Measurements from ENCODE around the gene ACACA.

The ACACA gene

GRCh38 chr17:37276475-37276874, 130.2 kb downstream of the ACACA start:
- H3K27me3 Mint-ChIP-seq (ENCODE audit: low read depth) = no peaks in the 10 kb centered on the region
- no peaks in the 10 kb centered on the region for H3K9me3 Mint-ChIP-seq
- H3K4me3 Mint-ChIP-seq = no peak overlapping the region
- H3K36me3 Mint-ChIP-seq (ENCODE audit: low read depth) = peaks cover 29% of the 10 kb centered on the region
- H3K27ac Mint-ChIP-seq = no peak overlapping the region
- H3K4me1 Mint-ChIP-seq (ENCODE audit: low read depth) = peaks cover 10% of the 10 kb centered on the region

- no peak overlapping the region for H3K4me3 Mint-ChIP-seq
- no peaks in the 10 kb centered on the region for H3K9me3 Mint-ChIP-seq
- no peak overlapping the region for H3K27ac Mint-ChIP-seq
- peaks cover 10% of the 10 kb centered on the region for H3K4me1 Mint-ChIP-seq (ENCODE audit: low read depth)
- peaks cover 36% of the 10 kb centered on the region for H3K36me3 Mint-ChIP-seq (ENCODE audit: low read depth)
- no peaks in the 10 kb centered on the region for H3K27me3 Mint-ChIP-seq (ENCODE audit: low read depth)
Measured at GRCh38 chr17:37274461-37274860, 132.2 kb downstream of the ACACA start.

DNA sequence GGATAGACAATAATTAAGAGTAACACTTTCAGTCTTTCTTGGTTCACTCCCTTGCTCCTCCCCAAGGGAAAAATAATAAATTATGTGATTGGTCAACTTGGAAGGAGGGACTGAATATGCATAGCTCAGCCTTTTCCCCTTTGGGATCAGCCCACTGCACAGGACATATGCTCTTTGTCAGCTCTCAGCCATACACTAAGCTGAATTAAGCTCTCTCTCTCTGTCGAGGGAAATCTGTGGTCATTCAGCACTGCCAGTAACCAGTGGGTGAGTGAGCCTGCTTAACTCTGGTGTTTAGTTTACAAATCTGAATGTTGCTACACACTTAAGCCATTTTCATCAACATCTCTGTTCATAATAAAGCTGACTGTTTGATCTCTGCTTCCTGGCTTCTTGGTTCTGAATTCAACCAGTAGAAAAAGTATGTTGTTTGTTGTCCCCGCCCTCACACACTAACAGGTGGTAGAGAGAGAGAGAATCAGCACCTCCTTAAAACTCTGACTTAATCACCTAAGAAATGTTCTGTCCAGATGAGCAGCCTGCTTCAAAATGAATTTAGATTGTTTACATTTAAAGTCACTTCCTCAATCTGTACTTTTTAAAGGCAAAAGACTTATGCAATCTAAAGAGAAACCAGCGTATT, 133.1 kb downstream of the ACACA start:
- Mint-ChIP-seq H3K27ac (no peak overlapping the region), H3K4me1 (ENCODE audit: low read depth) (peaks cover 10% of the 10 kb centered on the region), H3K36me3 (ENCODE audit: low read depth) (peaks cover 41% of the 10 kb centered on the region), H3K4me3 (no peak overlapping the region), H3K27me3 (ENCODE audit: low read depth) (no peaks in the 10 kb centered on the region), H3K9me3 (no peaks in the 10 kb centered on the region)

DNA sequence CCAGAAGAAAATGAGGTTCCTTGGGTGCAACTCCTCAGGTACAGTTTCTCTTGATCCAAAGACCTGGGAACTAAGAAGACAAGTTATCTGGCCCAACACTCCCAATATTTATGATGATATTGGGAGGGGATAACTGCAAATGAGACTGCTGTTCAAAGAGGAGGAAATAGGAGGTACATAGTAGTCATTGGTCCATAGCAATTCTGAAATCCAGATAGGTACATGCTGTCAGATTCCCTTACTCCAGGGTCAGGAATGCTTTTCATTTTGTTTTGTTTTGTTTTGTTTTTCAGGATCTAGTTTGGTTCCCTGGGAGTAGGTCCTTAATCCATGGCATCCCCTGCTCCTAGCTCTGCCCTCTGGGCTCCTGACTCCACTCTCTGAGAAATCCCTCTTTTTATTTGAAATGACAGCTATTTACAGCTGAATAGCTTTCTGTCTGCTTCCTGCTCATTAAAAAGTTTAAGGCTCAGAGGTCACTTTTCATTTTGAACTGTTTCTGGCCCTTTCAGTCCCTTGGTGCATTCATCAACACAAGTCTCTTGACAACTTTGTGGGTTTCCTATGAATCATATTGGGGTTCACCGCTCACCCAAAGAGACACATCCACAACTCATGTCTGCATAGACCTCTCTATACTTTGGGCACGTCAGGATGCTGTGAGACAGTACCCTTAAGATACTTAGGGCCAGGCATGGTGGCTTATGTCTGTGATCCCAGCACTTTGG, 141.0 kb downstream of the ACACA start:
- Mint-ChIP-seq H3K36me3 (ENCODE audit: low read depth) (peaks cover 67% of the 10 kb centered on the region), H3K4me1 (ENCODE audit: low read depth) (peaks cover 5% of the 10 kb centered on the region), H3K4me3 (no peak overlapping the region), H3K27me3 (ENCODE audit: low read depth) (no peaks in the 10 kb centered on the region), H3K27ac (no peak overlapping the region), H3K9me3 (peaks cover 17% of the 10 kb centered on the region)

GRCh38 chr17:37261286-37261685, 145.3 kb downstream of the ACACA start:
- Mint-ChIP-seq H3K4me1 (ENCODE audit: low read depth) (peaks cover 7% of the 10 kb centered on the region), H3K9me3 (peaks cover 8% of the 10 kb centered on the region), H3K36me3 (ENCODE audit: low read depth) (peaks cover 41% of the 10 kb centered on the region), H3K27ac (no peak overlapping the region), H3K27me3 (ENCODE audit: low read depth) (no peaks in the 10 kb centered on the region), H3K4me3 (no peak overlapping the region)

DNA sequence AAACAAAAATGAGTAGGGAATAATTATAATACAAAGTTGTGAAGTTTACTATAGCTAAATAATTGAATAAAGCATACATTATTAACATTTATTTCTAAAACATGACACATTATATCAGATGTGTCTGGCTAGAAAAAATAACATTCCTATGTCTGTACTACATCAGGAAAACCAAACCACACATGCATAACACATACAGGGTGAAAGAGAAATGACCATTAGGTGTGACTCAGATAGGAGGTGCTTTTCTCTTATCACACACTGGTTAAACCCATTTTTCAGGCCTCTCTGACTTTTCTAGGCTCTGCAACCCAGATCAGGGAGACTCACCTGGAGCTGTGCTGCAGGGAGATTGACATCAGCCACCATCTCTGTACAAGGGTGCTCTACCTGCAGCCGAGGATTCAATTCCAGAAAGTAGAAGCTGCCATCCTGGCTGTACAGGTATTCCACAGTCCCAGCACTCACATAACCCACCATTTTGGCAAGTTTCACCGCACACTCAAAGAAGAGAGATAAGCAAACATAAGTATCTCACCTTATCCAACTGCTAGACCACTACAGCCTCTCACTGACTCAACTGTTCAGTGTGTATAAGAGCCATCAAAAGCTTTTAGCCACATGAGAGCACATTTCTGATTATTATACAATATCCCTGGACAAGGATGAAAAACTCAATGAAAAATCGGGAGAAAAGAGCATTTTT, 147.5 kb downstream of the ACACA start:
- Mint-ChIP-seq H3K27ac (no peak overlapping the region), H3K27me3 (ENCODE audit: low read depth) (no peaks in the 10 kb centered on the region), H3K9me3 (no peaks in the 10 kb centered on the region), H3K4me3 (no peak overlapping the region), H3K36me3 (ENCODE audit: low read depth) (peaks cover 23% of the 10 kb centered on the region), H3K4me1 (ENCODE audit: low read depth) (peaks cover 3% of the 10 kb centered on the region)

GRCh38 chr17:37256627-37257026, 150.0 kb downstream of the ACACA start:
- H3K36me3 Mint-ChIP-seq (ENCODE audit: low read depth) = peaks cover 14% of the 10 kb centered on the region
- H3K4me1 Mint-ChIP-seq (ENCODE audit: low read depth) = peaks cover 2% of the 10 kb centered on the region
- no peaks in the 10 kb centered on the region for H3K9me3 Mint-ChIP-seq
- H3K27me3 Mint-ChIP-seq (ENCODE audit: low read depth) = no peaks in the 10 kb centered on the region
- no peak overlapping the region for H3K4me3 Mint-ChIP-seq
- no peak overlapping the region for H3K27ac Mint-ChIP-seq

DNA sequence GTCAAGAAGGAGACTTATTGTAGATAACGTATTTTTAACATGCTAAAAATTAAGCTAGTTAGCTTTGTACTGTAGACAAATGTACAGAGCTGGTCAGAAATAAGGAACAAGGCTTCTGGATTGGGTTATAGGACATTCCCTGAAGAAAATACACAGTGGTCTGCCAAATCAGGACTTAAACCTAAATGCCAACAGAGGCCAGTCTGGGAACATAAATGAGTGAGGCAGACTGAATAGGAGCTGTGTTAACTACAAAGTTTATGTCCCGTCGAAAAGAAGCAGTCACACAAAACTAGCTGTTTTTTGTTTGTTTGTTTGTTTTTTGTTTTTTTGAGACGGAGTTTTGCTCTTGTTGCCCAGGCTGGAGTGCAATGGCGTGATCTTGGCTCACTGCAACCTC, 151.2 kb downstream of the ACACA start:
- H3K36me3 Mint-ChIP-seq (ENCODE audit: low read depth) = peaks cover 17% of the 10 kb centered on the region
- no peaks in the 10 kb centered on the region for H3K9me3 Mint-ChIP-seq
- no peak overlapping the region for H3K4me3 Mint-ChIP-seq
- H3K4me1 Mint-ChIP-seq (ENCODE audit: low read depth) = no peaks in the 10 kb centered on the region
- no peaks in the 10 kb centered on the region for H3K27me3 Mint-ChIP-seq (ENCODE audit: low read depth)
- H3K27ac Mint-ChIP-seq = no peak overlapping the region

DNA sequence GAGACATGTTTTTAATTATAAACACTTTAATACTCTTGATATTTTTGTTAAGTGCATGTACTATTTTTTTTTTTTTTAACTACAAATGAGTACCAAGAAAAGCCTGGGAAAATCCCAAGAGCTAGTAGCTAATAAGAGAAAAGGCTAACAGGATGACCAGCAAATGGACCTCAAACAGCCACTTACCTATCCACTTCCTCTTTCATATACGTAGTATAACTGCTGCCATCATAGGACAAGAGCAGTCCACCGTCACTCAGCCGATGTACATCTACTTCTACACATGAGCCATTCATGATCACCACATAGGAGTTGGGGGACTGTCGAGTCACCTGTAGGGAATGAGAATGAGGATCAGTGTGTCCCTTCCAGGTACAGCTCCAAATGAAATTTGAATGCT, 158.8 kb downstream of the ACACA start:
- Mint-ChIP-seq H3K27ac (no peak overlapping the region), H3K27me3 (ENCODE audit: low read depth) (no peaks in the 10 kb centered on the region), H3K9me3 (no peaks in the 10 kb centered on the region), H3K36me3 (ENCODE audit: low read depth) (peaks cover 38% of the 10 kb centered on the region), H3K4me1 (ENCODE audit: low read depth) (no peaks in the 10 kb centered on the region), H3K4me3 (no peak overlapping the region)

GRCh38 chr17:37246085-37246484, 160.6 kb downstream of the ACACA start:
- no peaks in the 10 kb centered on the region for H3K9me3 Mint-ChIP-seq
- peaks cover 36% of the 10 kb centered on the region for H3K36me3 Mint-ChIP-seq (ENCODE audit: low read depth)
- H3K27me3 Mint-ChIP-seq (ENCODE audit: low read depth) = no peaks in the 10 kb centered on the region
- H3K4me1 Mint-ChIP-seq (ENCODE audit: low read depth) = no peaks in the 10 kb centered on the region
- no peak overlapping the region for H3K27ac Mint-ChIP-seq
- no peak overlapping the region for H3K4me3 Mint-ChIP-seq

DNA sequence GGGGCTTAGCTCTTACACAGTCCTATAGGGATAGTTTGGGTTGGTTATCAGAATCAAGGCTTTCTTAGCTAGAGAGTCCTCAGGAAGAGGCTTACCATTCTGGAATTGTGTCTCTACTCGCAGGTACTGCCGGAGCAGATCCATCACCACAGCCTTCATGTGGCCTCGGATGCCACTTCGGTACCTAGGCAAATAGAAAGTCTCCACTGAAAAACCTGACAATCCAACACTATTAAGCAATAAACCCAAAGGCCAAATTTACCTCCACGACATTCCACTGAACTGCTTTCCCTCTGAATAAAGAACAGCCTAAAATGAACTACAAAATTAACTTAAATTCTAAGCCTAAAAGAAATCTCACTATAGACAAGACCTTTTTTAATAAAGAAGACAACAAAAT, 166.3 kb downstream of the ACACA start:
- Mint-ChIP-seq H3K4me3 (no peak overlapping the region), H3K27me3 (ENCODE audit: low read depth) (no peaks in the 10 kb centered on the region), H3K27ac (no peak overlapping the region), H3K9me3 (no peaks in the 10 kb centered on the region), H3K36me3 (ENCODE audit: low read depth) (peaks cover 27% of the 10 kb centered on the region), H3K4me1 (ENCODE audit: low read depth) (no peaks in the 10 kb centered on the region)

DNA sequence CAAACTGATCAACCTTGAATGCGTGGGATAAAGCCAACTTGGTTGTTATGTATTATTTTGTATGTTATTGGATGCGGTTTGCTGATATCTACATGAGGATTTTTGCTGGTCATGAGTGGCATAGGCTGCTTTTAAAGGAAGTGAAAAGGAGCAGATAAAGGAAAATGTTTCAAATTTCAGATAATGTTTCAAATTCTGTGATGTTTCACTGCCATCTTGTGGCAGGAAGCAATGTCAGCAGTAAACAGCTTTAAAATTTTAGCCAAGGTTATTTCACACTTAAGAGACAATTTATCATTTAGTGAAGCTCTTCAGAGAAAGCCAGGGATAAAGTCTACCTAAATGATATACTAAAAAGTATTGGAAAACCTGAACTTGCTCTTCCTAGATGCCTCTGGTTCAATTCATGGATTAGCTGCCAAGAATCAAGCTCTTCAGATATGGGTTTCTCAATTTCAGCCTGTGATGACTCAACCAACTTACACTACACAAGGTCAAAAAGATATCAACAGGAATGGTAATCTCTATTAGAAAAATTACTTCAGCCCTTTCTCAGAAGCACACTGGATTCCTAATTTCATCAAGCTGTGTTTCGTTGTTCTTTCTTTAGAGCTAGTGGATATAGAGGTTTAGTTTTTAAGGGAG, 166.8 kb downstream of the ACACA start:
- no peak overlapping the region for H3K27ac Mint-ChIP-seq
- H3K4me1 Mint-ChIP-seq (ENCODE audit: low read depth) = no peaks in the 10 kb centered on the region
- H3K27me3 Mint-ChIP-seq (ENCODE audit: low read depth) = no peaks in the 10 kb centered on the region
- peaks cover 24% of the 10 kb centered on the region for H3K36me3 Mint-ChIP-seq (ENCODE audit: low read depth)
- H3K9me3 Mint-ChIP-seq = no peaks in the 10 kb centered on the region
- H3K4me3 Mint-ChIP-seq = no peak overlapping the region

DNA sequence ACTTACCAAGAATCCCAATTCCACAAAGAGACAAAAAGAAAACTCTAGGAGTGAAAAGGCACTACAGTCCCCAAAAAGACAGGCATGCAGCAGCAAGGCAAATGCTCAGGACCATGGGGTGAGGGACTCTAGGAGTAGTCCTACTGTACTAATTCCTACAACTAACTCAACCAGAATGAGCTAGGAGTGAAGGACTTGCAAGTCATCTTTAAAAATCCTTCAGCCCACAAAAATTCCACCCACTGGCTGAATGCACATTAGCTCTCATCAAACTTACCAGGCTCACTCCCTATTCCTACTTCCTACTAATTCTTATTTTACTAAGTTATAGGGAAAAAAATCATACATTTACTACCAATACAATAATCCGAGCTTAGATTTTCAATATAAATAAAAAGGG, 172.5 kb downstream of the ACACA start:
- H3K36me3 Mint-ChIP-seq (ENCODE audit: low read depth) = peaks cover 12% of the 10 kb centered on the region
- H3K4me1 Mint-ChIP-seq (ENCODE audit: low read depth) = no peaks in the 10 kb centered on the region
- H3K27ac Mint-ChIP-seq = no peak overlapping the region

DNA sequence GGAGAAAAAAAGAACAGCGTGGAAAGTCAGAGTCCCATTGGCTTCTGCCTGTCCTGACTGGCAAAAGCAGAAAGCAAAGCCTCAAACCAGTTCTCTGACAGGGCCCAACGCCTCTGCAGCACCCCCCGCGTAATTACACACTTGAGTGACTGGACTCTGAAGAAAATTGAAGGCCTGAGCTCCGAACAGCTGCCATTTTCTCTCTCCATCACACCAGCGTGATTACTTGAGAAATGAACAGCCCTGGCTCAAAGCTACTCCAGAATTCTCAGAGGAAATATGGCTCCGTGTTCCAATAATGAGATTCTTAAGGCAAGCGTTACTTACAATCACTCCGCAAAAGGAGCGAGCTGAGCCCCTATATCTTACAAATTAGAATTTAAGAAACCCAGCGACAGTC, 173.6 kb downstream of the ACACA start:
- Mint-ChIP-seq H3K27me3 (ENCODE audit: low read depth) (no peaks in the 10 kb centered on the region), H3K4me3 (no peak overlapping the region), H3K4me1 (ENCODE audit: low read depth) (no peaks in the 10 kb centered on the region), H3K36me3 (ENCODE audit: low read depth) (peaks cover 11% of the 10 kb centered on the region), H3K27ac (no peak overlapping the region), H3K9me3 (no peaks in the 10 kb centered on the region)

More for the DNA sequence above, 172.5 kb downstream of the ACACA start:
- Mint-ChIP-seq H3K4me3 (no peak overlapping the region), H3K9me3 (no peaks in the 10 kb centered on the region), H3K27me3 (ENCODE audit: low read depth) (no peaks in the 10 kb centered on the region)

Measured in T-helper 1 cell treated with Interleukin-12 subunit alpha and Interleukin-12 subunit beta and Interleukin-4 antibody, amounts not matched to agents 30 μg/mL and 1 μg/mL, for 36 hours (primary cell).